Loucy (cell line): ENCODE measurements around the gene TECRL.

Source experiments
- H2AFZ ChIP-seq: fragments of 200-600 bp; sonication (generic); 2 replicates; pipeline ENCODE4 v1.6.0; 2016; ENCODE audit warnings: antibody characterized with exemption, mild to moderate bottlenecking, low read length, moderate library complexity
- H3F3A ChIP-seq: fragments of 200-600 bp; 2 replicates; pipeline ENCODE4 v1.6.0; 2016; ENCODE audit warnings: antibody characterized with exemption, low read depth, mild to moderate bottlenecking
- H3K27me3 ChIP-seq: fragments of 200-600 bp; sonication (generic); 2 replicates; pipeline ENCODE4 v1.6.1; 2014; ENCODE audit warnings: low read length, mild to moderate bottlenecking; ENCODE audit not compliant: insufficient read depth, poor library complexity, severe bottlenecking
- H3K36me3 ChIP-seq: fragments of 200-600 bp; sonication (generic); 2 replicates; pipeline ENCODE4 v1.6.1; 2016; ENCODE audit warnings: low read length; ENCODE audit not compliant: insufficient read depth
- H3K4me1 ChIP-seq: fragments of 200-600 bp; sonication (generic); 2 replicates; pipeline ENCODE4 v1.5.1; 2014; ENCODE audit warnings: low read length, mild to moderate bottlenecking; ENCODE audit not compliant: insufficient read depth, poor library complexity, severe bottlenecking
- H3K4me2 ChIP-seq: fragments of 200-600 bp; sonication (generic); 2 replicates; pipeline ENCODE4 v1.6.0; 2014; ENCODE audit warnings: antibody characterized with exemption, low read length, low read depth, mild to moderate bottlenecking; ENCODE audit not compliant: poor library complexity, severe bottlenecking
- H3K4me3 ChIP-seq: fragments of 200-600 bp; sonication (generic); 2 replicates; pipeline ENCODE4 v1.5.1; 2014; ENCODE audit warnings: low read length, mild to moderate bottlenecking, mixed read lengths; ENCODE audit not compliant: poor library complexity, severe bottlenecking
- H3K79me2 ChIP-seq: fragments of 200-600 bp; sonication (generic); 2 replicates; pipeline ENCODE4 v1.6.1; 2014; ENCODE audit warnings: low read length; ENCODE audit not compliant: insufficient read depth
- H3K9ac ChIP-seq: fragments of 200-600 bp; sonication (generic); 2 replicates; pipeline ENCODE4 v1.6.0; 2014; ENCODE audit warnings: mild to moderate bottlenecking, low read depth, low read length, moderate library complexity; ENCODE audit not compliant: poor library complexity, severe bottlenecking
- H3K9me2 ChIP-seq: fragments of 200-600 bp; sonication (generic); replicated peaks from 2 replicates; pipeline ENCODE4 v1.6.1; 2016; ENCODE audit warnings: low read depth, low read length, mixed read lengths
- H3K9me3 ChIP-seq: fragments of 200-600 bp; sonication (generic); 2 replicates; pipeline ENCODE4 v1.6.1; 2014; ENCODE audit warnings: mild to moderate bottlenecking, antibody characterized with exemption, low read length, low read depth; ENCODE audit not compliant: insufficient read depth
- H4K20me1 ChIP-seq: fragments of 200-600 bp; sonication (generic); 2 replicates; pipeline ENCODE4 v1.6.0; 2014; ENCODE audit warnings: antibody characterized with exemption, low read length, mild to moderate bottlenecking; ENCODE audit not compliant: insufficient read depth, poor library complexity, severe bottlenecking
- CTCF ChIP-seq: fragments of 200-600 bp; sonication (generic); conservative IDR thresholded peaks from 2 replicates; pipeline ENCODE4 v1.5.1; 2014; ENCODE audit warnings: mild to moderate bottlenecking, antibody characterized with exemption, low read length
- EZH2phosphoT487 ChIP-seq: fragments of 200-600 bp; IDR thresholded peaks from 2 replicates; pipeline ENCODE4 v1.6.1; 2018; ENCODE audit warnings: antibody characterized with exemption, mild to moderate bottlenecking, moderate library complexity, borderline replicate concordance

Gene TECRL

GRCh38 chr4:64417974-64418373 lies 8.7 kb upstream of the TECRL start:
- TF ChIP-seq CTCF (no peak), EZH2phosphoT487 (no peak)
- H2AFZ ChIP-seq, result no peak overlapping the region

GRCh38 chr4:64407000-64407399 lies 2.2 kb downstream of the TECRL start:
- no peaks in the 10 kb centered on the region for H3K4me1 ChIP-seq
- no peaks in the 10 kb centered on the region for H3K79me2 ChIP-seq
- no peak overlapping the region for H3K4me3 ChIP-seq
- H3K9ac ChIP-seq, result no peak overlapping the region
- H3K4me2 ChIP-seq, result no peak overlapping the region
- H4K20me1 ChIP-seq, result no peaks in the 10 kb centered on the region
- no peaks in the 10 kb centered on the region for H3K36me3 ChIP-seq
- H3F3A ChIP-seq, result no peaks in the 10 kb centered on the region
- no peaks in the 10 kb centered on the region for H3K9me3 ChIP-seq
- TF ChIP-seq EZH2phosphoT487 (no peak), CTCF (no peak)
- H2AFZ ChIP-seq, result no peak overlapping the region
- no peaks in the 10 kb centered on the region for H3K27me3 ChIP-seq
- H3K9me2 ChIP-seq, result no peaks in the 10 kb centered on the region

More at GRCh38 chr4:64417974-64418373, 8.7 kb upstream of the TECRL start:
- no peaks in the 10 kb centered on the region for H3K36me3 ChIP-seq
- no peaks in the 10 kb centered on the region for H3F3A ChIP-seq
- no peak overlapping the region for H3K4me2 ChIP-seq
- H3K9me2 ChIP-seq, result no peaks in the 10 kb centered on the region
- H3K27me3 ChIP-seq, result no peaks in the 10 kb centered on the region
- no peaks in the 10 kb centered on the region for H3K9me3 ChIP-seq
- no peak overlapping the region for H3K9ac ChIP-seq
- no peaks in the 10 kb centered on the region for H3K79me2 ChIP-seq
- H3K4me1 ChIP-seq, result no peaks in the 10 kb centered on the region
- no peaks in the 10 kb centered on the region for H4K20me1 ChIP-seq
- H3K4me3 ChIP-seq, result no peak overlapping the region

GRCh38 chr4:64405761-64406160 lies 3.5 kb downstream of the TECRL start:
- H3K79me2 ChIP-seq, result no peaks in the 10 kb centered on the region
- H3K4me2 ChIP-seq, result no peak overlapping the region
- no peaks in the 10 kb centered on the region for H3K27me3 ChIP-seq
- H4K20me1 ChIP-seq, result no peaks in the 10 kb centered on the region
- H3K9me3 ChIP-seq, result no peaks in the 10 kb centered on the region
- no peaks in the 10 kb centered on the region for H3K36me3 ChIP-seq
- no peaks in the 10 kb centered on the region for H3K4me1 ChIP-seq
- H3F3A ChIP-seq, result no peaks in the 10 kb centered on the region
- H3K9me2 ChIP-seq, result no peaks in the 10 kb centered on the region
- no peak for TF ChIP-seq EZH2phosphoT487
- no peak for TF ChIP-seq CTCF
- no peak overlapping the region for H2AFZ ChIP-seq
- no peak overlapping the region for H3K4me3 ChIP-seq
- H3K9ac ChIP-seq, result no peak overlapping the region
